ENCODE measurements around the gene DNAJC11.

Gene DNAJC11

GRCh38 chr1:6730880-6731279, 29.3 kb upstream of the DNAJC11 start:
- no peaks in the 10 kb centered on the region for H3K4me1 ChIP-seq (ENCODE audit: control insufficient read depth, insufficient read depth, low read length, poor library complexity, severe bottlenecking)
- no peaks in the 10 kb centered on the region for H3K9me3 ChIP-seq (ENCODE audit: control insufficient read depth, low read length)
- no peaks in the 10 kb centered on the region for H3K36me3 ChIP-seq (ENCODE audit: control insufficient read depth, insufficient read depth, low read length)
- H3K27me3 ChIP-seq (replicated peaks; ENCODE audit: control insufficient read depth, insufficient read depth, low read length, poor library complexity, severe bottlenecking), result no peaks in the 10 kb centered on the region
- no peak overlapping the region for H3K27ac ChIP-seq (ENCODE audit: insufficient read depth, low read length, poor library complexity, severe bottlenecking)
- DNase-seq, result no peak
- no peak overlapping the region for H3K4me3 ChIP-seq (ENCODE audit: insufficient read depth, low read depth, low read length, poor library complexity, severe bottlenecking)

GRCh38 chr1:6730473-6730872, 28.9 kb upstream of the DNAJC11 start:
- H3K27ac ChIP-seq (ENCODE audit: insufficient read depth, low read length, poor library complexity, severe bottlenecking), result no peak overlapping the region
- no peaks in the 10 kb centered on the region for H3K36me3 ChIP-seq (ENCODE audit: control insufficient read depth, insufficient read depth, low read length)

GRCh38 chr1:6727535-6727934, 25.9 kb upstream of the DNAJC11 start:
- Histone ChIP-seq H3K4me1 (ENCODE audit: control insufficient read depth, insufficient read depth, low read length, poor library complexity, severe bottlenecking) (no peaks in the 10 kb centered on the region), H3K4me3 (ENCODE audit: insufficient read depth, low read depth, low read length, poor library complexity, severe bottlenecking) (no peak overlapping the region), H3K27me3 (replicated peaks; ENCODE audit: control insufficient read depth, insufficient read depth, low read length, poor library complexity, severe bottlenecking) (no peaks in the 10 kb centered on the region), H3K36me3 (ENCODE audit: control insufficient read depth, insufficient read depth, low read length) (no peaks in the 10 kb centered on the region), H3K27ac (ENCODE audit: insufficient read depth, low read length, poor library complexity, severe bottlenecking) (no peak overlapping the region), H3K9me3 (ENCODE audit: control insufficient read depth, low read length) (no peaks in the 10 kb centered on the region)
- DNase-seq, result peak in 2 of 3 donors; percentile 5 to 21

More at GRCh38 chr1:6730473-6730872, 28.9 kb upstream of the DNAJC11 start:
- no peak for DNase-seq
- Histone ChIP-seq H3K4me1 (ENCODE audit: control insufficient read depth, insufficient read depth, low read length, poor library complexity, severe bottlenecking) (no peaks in the 10 kb centered on the region), H3K27me3 (replicated peaks; ENCODE audit: control insufficient read depth, insufficient read depth, low read length, poor library complexity, severe bottlenecking) (no peaks in the 10 kb centered on the region), H3K4me3 (ENCODE audit: insufficient read depth, low read depth, low read length, poor library complexity, severe bottlenecking) (no peak overlapping the region), H3K9me3 (ENCODE audit: control insufficient read depth, low read length) (no peaks in the 10 kb centered on the region)

- H3K27me3 ChIP-seq (replicated peaks; ENCODE audit: control insufficient read depth, insufficient read depth, low read length, poor library complexity, severe bottlenecking), result no peaks in the 10 kb centered on the region
- no peaks in the 10 kb centered on the region for H3K4me1 ChIP-seq (ENCODE audit: control insufficient read depth, insufficient read depth, low read length, poor library complexity, severe bottlenecking)
- H3K4me3 ChIP-seq (ENCODE audit: insufficient read depth, low read depth, low read length, poor library complexity, severe bottlenecking), result no peak overlapping the region
- no peak for DNase-seq
- H3K9me3 ChIP-seq (ENCODE audit: control insufficient read depth, low read length), result no peaks in the 10 kb centered on the region
- H3K36me3 ChIP-seq (ENCODE audit: control insufficient read depth, insufficient read depth, low read length), result no peaks in the 10 kb centered on the region
- no peak overlapping the region for H3K27ac ChIP-seq (ENCODE audit: insufficient read depth, low read length, poor library complexity, severe bottlenecking)
These were observed 24.6 kb upstream of the DNAJC11 start for GRCh38 chr1:6726253-6726652.

- Histone ChIP-seq H3K27ac (ENCODE audit: insufficient read depth, low read length, poor library complexity, severe bottlenecking) (no peak overlapping the region), H3K27me3 (replicated peaks; ENCODE audit: control insufficient read depth, insufficient read depth, low read length, poor library complexity, severe bottlenecking) (peaks cover 3% of the 10 kb centered on the region), H3K4me3 (ENCODE audit: insufficient read depth, low read depth, low read length, poor library complexity, severe bottlenecking) (no peak overlapping the region), H3K4me1 (ENCODE audit: control insufficient read depth, insufficient read depth, low read length, poor library complexity, severe bottlenecking) (no peaks in the 10 kb centered on the region), H3K36me3 (ENCODE audit: control insufficient read depth, insufficient read depth, low read length) (no peaks in the 10 kb centered on the region), H3K9me3 (ENCODE audit: control insufficient read depth, low read length) (no peaks in the 10 kb centered on the region)
- DNase-seq, result no peak
These were observed 23.0 kb upstream of the DNAJC11 start for GRCh38 chr1:6724517-6725141.

GRCh38 chr1:6723621-6724428, 22.2 kb upstream of the DNAJC11 start:
- Histone ChIP-seq H3K27me3 (replicated peaks; ENCODE audit: control insufficient read depth, insufficient read depth, low read length, poor library complexity, severe bottlenecking) (peaks cover 5% of the 10 kb centered on the region), H3K36me3 (ENCODE audit: control insufficient read depth, insufficient read depth, low read length) (no peaks in the 10 kb centered on the region), H3K9me3 (ENCODE audit: control insufficient read depth, low read length) (no peaks in the 10 kb centered on the region), H3K27ac (ENCODE audit: insufficient read depth, low read length, poor library complexity, severe bottlenecking) (no peak overlapping the region), H3K4me3 (ENCODE audit: insufficient read depth, low read depth, low read length, poor library complexity, severe bottlenecking) (no peak overlapping the region), H3K4me1 (ENCODE audit: control insufficient read depth, insufficient read depth, low read length, poor library complexity, severe bottlenecking) (no peaks in the 10 kb centered on the region)
- DNase-seq, result no peak

- no peaks in the 10 kb centered on the region for H3K9me3 ChIP-seq (ENCODE audit: control insufficient read depth, low read length)
- no peak overlapping the region for H3K4me3 ChIP-seq (ENCODE audit: insufficient read depth, low read depth, low read length, poor library complexity, severe bottlenecking)
- H3K36me3 ChIP-seq (ENCODE audit: control insufficient read depth, insufficient read depth, low read length), result no peaks in the 10 kb centered on the region
- no peaks in the 10 kb centered on the region for H3K4me1 ChIP-seq (ENCODE audit: control insufficient read depth, insufficient read depth, low read length, poor library complexity, severe bottlenecking)
- no peak overlapping the region for H3K27ac ChIP-seq (ENCODE audit: insufficient read depth, low read length, poor library complexity, severe bottlenecking)
- no peak for DNase-seq
- H3K27me3 ChIP-seq (replicated peaks; ENCODE audit: control insufficient read depth, insufficient read depth, low read length, poor library complexity, severe bottlenecking), result no peaks in the 10 kb centered on the region
These were observed 9.6 kb upstream of the DNAJC11 start for GRCh38 chr1:6711174-6711573.

GRCh38 chr1:6704746-6705145, 3.1 kb upstream of the DNAJC11 start:
- Histone ChIP-seq H3K27me3 (replicated peaks; ENCODE audit: control insufficient read depth, insufficient read depth, low read length, poor library complexity, severe bottlenecking) (no peaks in the 10 kb centered on the region), H3K4me3 (ENCODE audit: insufficient read depth, low read depth, low read length, poor library complexity, severe bottlenecking) (no peak overlapping the region), H3K4me1 (ENCODE audit: control insufficient read depth, insufficient read depth, low read length, poor library complexity, severe bottlenecking) (peaks cover 9% of the 10 kb centered on the region), H3K9me3 (ENCODE audit: control insufficient read depth, low read length) (no peaks in the 10 kb centered on the region), H3K27ac (ENCODE audit: insufficient read depth, low read length, poor library complexity, severe bottlenecking) (no peak overlapping the region), H3K36me3 (ENCODE audit: control insufficient read depth, insufficient read depth, low read length) (no peaks in the 10 kb centered on the region)
- no peak for DNase-seq

GRCh38 chr1:6703016-6703415, 1.4 kb upstream of the DNAJC11 start:
- Histone ChIP-seq H3K4me1 (ENCODE audit: control insufficient read depth, insufficient read depth, low read length, poor library complexity, severe bottlenecking) (peaks cover 9% of the 10 kb centered on the region), H3K27ac (ENCODE audit: insufficient read depth, low read length, poor library complexity, severe bottlenecking) (no peak overlapping the region), H3K36me3 (ENCODE audit: control insufficient read depth, insufficient read depth, low read length) (no peaks in the 10 kb centered on the region), H3K27me3 (replicated peaks; ENCODE audit: control insufficient read depth, insufficient read depth, low read length, poor library complexity, severe bottlenecking) (no peaks in the 10 kb centered on the region), H3K9me3 (ENCODE audit: control insufficient read depth, low read length) (no peaks in the 10 kb centered on the region), H3K4me3 (ENCODE audit: insufficient read depth, low read depth, low read length, poor library complexity, severe bottlenecking) (no peak overlapping the region)
- no peak for DNase-seq

- H3K9me3 ChIP-seq (ENCODE audit: control insufficient read depth, low read length), result no peaks in the 10 kb centered on the region
- H3K27ac ChIP-seq (ENCODE audit: insufficient read depth, low read length, poor library complexity, severe bottlenecking), result peak overlapping the region; percentile 84
- H3K4me3 ChIP-seq (ENCODE audit: insufficient read depth, low read depth, low read length, poor library complexity, severe bottlenecking), result peak overlapping the region; percentile 78
- no peaks in the 10 kb centered on the region for H3K36me3 ChIP-seq (ENCODE audit: control insufficient read depth, insufficient read depth, low read length)
- no peak for DNase-seq
- peaks cover 9% of the 10 kb centered on the region for H3K4me1 ChIP-seq (ENCODE audit: control insufficient read depth, insufficient read depth, low read length, poor library complexity, severe bottlenecking)
- H3K27me3 ChIP-seq (replicated peaks; ENCODE audit: control insufficient read depth, insufficient read depth, low read length, poor library complexity, severe bottlenecking), result no peaks in the 10 kb centered on the region
These were observed 671 bp downstream of the DNAJC11 start for GRCh38 chr1:6700853-6701436.

Data from effector memory CD4-positive, alpha-beta T cell (primary cell).